Heart right ventricle (tissue), 16 donors: Measurements from ENCODE around the gene UQCRC2. TPM values are rescaled to one million over a fixed set of nuclear protein-coding genes. Genes with fewer than 3 reads are reported as not detected.

Source experiments
- ATAC-seq, 8 donors: fragments of 200-7000 bp; cut with Tn5 transposase; one replicate each; pipeline ENCODE4 v1.9.1; 2020; ENCODE audit warnings: mild to moderate bottlenecking in 8 of 8, moderate library complexity in 8 of 8, moderate number of reproducible peaks in 1 of 8
- DNase-seq, 2 donors: peaks; one replicate each; pipeline ENCODE4 v3.0.0-alpha.2; 2020
- H3K27ac ChIP-seq, 10 donors: fragments of 200-600 bp; sonication (generic) in 2 of 10; one replicate each; pipeline versions ENCODE4 v1.5.0 to v1.8.0; 2020 to 2022; ENCODE audit warnings: mild to moderate bottlenecking in 3 of 10
- H3K27me3 ChIP-seq, 7 donors: fragments of 200-600 bp; one replicate each; pipeline ENCODE4 v1.8.0; 2021 to 2022; ENCODE audit warnings: mild to moderate bottlenecking in 2 of 7
- H3K36me3 ChIP-seq, 9 donors: fragments of 200-600 bp; sonication (generic) in 1 of 9; one replicate each; pipeline versions ENCODE4 v1.5.0 to v1.8.0; 2020 to 2022; ENCODE audit warnings: mild to moderate bottlenecking in 2 of 9
- H3K4me1 ChIP-seq, 9 donors: fragments of 200-600 bp; sonication (generic) in 1 of 9; one replicate each; pipeline versions ENCODE4 v1.5.0 to v1.8.0; 2020 to 2022; ENCODE audit warnings: mild to moderate bottlenecking in 4 of 9
- H3K4me3 ChIP-seq, 10 donors: fragments of 200-600 bp; sonication (generic) in 2 of 10; one replicate each; pipeline versions ENCODE4 v1.5.0 to v1.8.0; 2020 to 2022; ENCODE audit warnings: mild to moderate bottlenecking in 7 of 10, moderate library complexity in 2 of 10
- H3K9me3 ChIP-seq, 11 donors: fragments of 200-600 bp in 10 of 11; sonication (generic) in 2 of 11; one replicate each; pipeline versions ENCODE4 v1.5.0 to v1.8.0; 2013 to 2022; ENCODE audit warnings: mild to moderate bottlenecking in 2 of 11, control low read depth in 1 of 11, moderate library complexity in 1 of 11
- CTCF ChIP-seq, 9 donors: fragments of 200-600 bp; sonication (generic) in 2 of 9; IDR thresholded peaks; one replicate each; pipeline versions ENCODE4 v1.5.0 to v1.8.0; 2021 to 2022; ENCODE audit warnings: antibody characterized with exemption in 9 of 9, mild to moderate bottlenecking in 5 of 9, moderate library complexity in 1 of 9
- WGBS, 2 donors: extraction: QIAGEN DNeasy Blood & Tissue Kit; methylation state at CpG; one replicate each; pipeline ENCODE4 v1.1.7; 2013; ENCODE audit warnings: inconsistent platforms in 1 of 2; 5-methylcytosine and 5-hydroxymethylcytosine counted together
- intact Hi-C, 10 donors: fragments of 100-400 bp; cut with DNase I; formaldehyde crosslinking; loops; one replicate each; pipeline versions ENCODE4 v1.11.1 to v1.14.2; 2022
- polyA plus RNA-seq, 2 donors: library from polyadenylated mRNA; stranded (reverse); fragments of 200-250 nt; gene quantifications; one replicate each; pipeline ENCODE4 v1.2.3, GENCODE V29; 2013
- total RNA-seq, 10 donors: library from RNA; stranded (reverse); fragmentation: NEBNext Ultra II Directional in 3 of 10; extraction: Animal tissue kit (Norgen Biotek cat#: 25700) in 3 of 10; gene quantifications; one replicate each; pipeline versions ENCODE4 v1.2.1 to v1.2.4, GENCODE V29; 2021 to 2023
- donor health status: Arrhythmogenic right ventricular cardiomyopathy.
- donor health status: ischemic (EF 13 %, LVEDD 7.1; RV severe dilation, severe dysfunction).
- donor health status: healthy with polysubstance abuse.
- donor health status: DM: no; HTN: yes; CAD: no.
- donor health status: DM: no; HTN: no; CAD: no.
- donor health status: ischemic (EF 25% LVEDD 6.9; RV normal size, moderate dysfunction).
- donor health status: ischemic (EF 25% LVEDD 5.7; RV mildly dilated, moderate dysfunction).
- donor health status: healthy.
- donor health status: DM: yes; HTN: yes; CAD: no.
- donor health status: Ischemic cardiomyopathy.
- donor health status: ischemic (EF 35%, LVEDD 5.7; RV mildly dilated, moderate dysfunction).
- donor health status: nonischemic (EF 11% LVEDD 7.7; RV severe dilation, severe dysfunction).
- donor health status: DM: yes; HTN: yes; CAD: no.
- donor health status: PGD.
- donor health status: ischemic (EF 29% LVEDD 5.4; RV normal size, mild dysfunction).
- donor health status: nonischemic (EF 23%, LVEDD 6.1; RV moderate dilation, normal function).

The UQCRC2 gene
- total and polyA plus RNA-seq, 12 donors, result 183 to 1,183 (median 958) TPM

DNA sequence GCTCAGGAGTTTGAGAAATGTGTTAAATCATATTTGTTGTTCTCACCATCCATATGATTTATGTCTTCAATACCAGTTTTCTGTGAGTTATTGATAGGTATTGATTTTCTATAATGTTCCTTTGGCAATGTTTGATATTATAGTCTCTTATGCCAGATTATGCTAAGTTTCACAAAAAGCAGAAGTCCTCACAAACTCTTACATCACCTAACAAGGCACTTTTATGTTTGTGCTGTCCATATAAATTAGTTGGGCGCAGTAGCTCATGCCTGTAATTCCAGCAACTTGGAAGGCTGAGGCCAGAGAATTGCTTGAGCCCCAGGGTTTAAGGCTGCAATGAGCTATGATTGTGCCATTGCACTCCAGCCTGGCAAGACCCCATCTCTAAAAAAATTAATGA lies 12.6 kb upstream of the UQCRC2 start:
- no peak for ATAC-seq
- 98 to 100% methylated on average over 1 of the region's 1 CpG for WGBS, 2 donors
- Histone ChIP-seq H3K36me3 (no peaks in the 10 kb centered on the region), H3K4me1 (no peaks in the 10 kb centered on the region), H3K27ac (no peak overlapping the region), H3K4me3 (no peak overlapping the region), H3K27me3 (no peaks in the 10 kb centered on the region), H3K9me3 (no peaks in the 10 kb centered on the region)
- no peak for DNase-seq
- TF ChIP-seq CTCF (IDR thresholded peaks at IDR 0.05), result no peak
- intact Hi-C loops, result loop anchor here in 1 of 10 donors (10.0 kb wide), 1 partner anchor 244 kb away; no protein-coding TSS in a partner anchor

DNA sequence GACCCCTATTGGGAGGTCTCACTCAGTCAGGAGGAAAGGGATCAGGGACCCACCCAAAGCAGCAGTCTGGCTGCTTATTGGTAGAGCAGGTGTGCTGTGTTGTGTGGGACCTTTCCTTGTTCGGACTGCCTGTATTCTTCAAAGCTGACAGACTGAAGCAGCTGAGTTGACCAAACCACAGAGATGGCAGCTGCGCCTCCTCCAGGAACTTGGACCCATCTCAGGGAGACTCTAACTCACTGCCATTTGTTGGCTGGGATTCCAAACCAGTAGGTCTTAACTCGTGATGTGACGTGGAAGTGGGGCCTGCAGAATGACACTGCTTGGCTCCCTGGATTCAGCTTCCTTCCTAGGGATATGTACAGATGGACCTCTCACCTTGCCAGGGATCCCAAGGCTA lies 9.6 kb upstream of the UQCRC2 start:
- ATAC-seq (no peak), DNase-seq (no peak)
- no peak overlapping the region for H3K27ac ChIP-seq
- no peak for TF ChIP-seq CTCF (IDR thresholded peaks at IDR 0.05)
- no peak overlapping the region for H3K4me3 ChIP-seq
- H3K9me3 ChIP-seq, result no peaks in the 10 kb centered on the region
- no peaks in the 10 kb centered on the region for H3K27me3 ChIP-seq
- intact Hi-C loops, result loop anchor here in 1 of 10 donors (10.0 kb wide), 1 partner anchor 241 kb away; no protein-coding TSS in a partner anchor
- H3K4me1 ChIP-seq, result no peaks in the 10 kb centered on the region
- H3K36me3 ChIP-seq, result no peaks in the 10 kb centered on the region
- WGBS, 2 donors, result 91 to 92% methylated on average over 4 of the region's 4 CpGs

DNA sequence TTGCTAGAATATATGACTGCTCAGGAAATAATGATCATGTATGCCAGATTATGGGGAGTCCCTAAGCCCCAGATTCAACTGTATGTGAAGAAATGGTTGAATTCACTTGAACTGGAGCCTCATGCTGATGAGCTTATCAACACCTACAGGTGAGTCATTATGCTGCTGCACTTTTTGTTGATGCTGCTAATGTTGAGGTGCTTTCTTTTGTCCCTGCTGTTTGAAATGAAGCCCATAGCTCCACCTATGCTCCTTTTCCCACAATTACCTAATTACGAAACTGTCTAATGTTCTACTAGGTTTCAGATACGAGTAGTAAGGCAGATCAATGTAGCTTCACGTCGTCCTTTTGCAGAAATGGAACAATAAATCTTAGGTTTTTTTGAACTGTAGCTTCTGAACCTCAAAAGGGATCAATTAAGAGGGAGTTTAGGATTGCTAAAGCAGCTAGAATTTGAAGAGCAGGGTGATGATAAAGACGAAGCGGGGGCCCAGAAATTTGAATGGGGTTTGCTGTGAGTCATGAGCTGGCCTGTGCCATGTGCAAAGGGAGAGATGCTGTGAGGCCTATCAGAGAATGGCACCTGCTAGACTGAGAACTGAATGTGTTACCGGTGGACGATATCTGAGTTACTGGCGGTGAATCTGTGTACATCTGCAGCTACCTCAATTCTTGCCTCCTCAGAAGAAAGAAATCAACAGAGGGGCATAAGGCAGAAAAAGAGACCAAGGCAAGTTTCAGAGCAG lies 6.1 kb upstream of the UQCRC2 start:
- TF ChIP-seq CTCF (IDR thresholded peaks at IDR 0.05), result no peak
- 84 to 85% methylated on average over 9 of the region's 9 CpGs for WGBS, 2 donors
- Histone ChIP-seq H3K27ac (no peak overlapping the region), H3K4me1 (peaks cover 0 to 27% (median 21%) of the 10 kb centered on the region in 9 donors), H3K4me3 (no peak overlapping the region), H3K36me3 (no peaks in the 10 kb centered on the region), H3K27me3 (no peaks in the 10 kb centered on the region), H3K9me3 (no peaks in the 10 kb centered on the region)
- no peak for ATAC-seq
- DNase-seq, result no peak
- intact Hi-C loops, result loop anchor here in 1 of 10 donors (10.0 kb wide), 1 partner anchor 238 kb away; no protein-coding TSS in a partner anchor

DNA sequence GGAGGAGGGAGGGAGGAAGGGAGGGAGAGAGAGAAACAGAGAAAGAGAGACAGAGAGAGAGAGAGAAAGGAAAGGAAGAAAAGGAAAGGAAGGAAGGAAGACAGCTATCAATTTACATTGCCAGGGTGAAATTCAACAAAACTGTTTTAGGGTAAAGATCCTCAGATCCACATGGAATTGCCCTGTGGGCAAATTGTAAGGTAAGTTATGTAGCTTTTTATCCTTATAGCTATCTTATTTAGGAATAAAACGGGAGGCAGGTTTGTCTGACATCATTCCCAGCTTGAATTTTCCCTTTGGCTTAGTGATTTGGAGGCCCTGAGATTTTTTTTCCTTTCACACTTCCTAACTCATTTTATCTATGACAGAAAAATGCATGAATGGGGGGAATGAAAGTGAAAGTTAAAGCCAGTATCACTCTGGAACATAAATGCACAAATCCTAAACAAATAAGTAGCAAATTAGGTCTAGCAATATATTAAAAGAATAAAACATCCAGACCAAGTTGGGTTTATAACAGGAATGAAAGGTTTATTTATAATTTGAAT lies 3.4 kb upstream of the UQCRC2 start:
- H3K27me3 ChIP-seq, result no peaks in the 10 kb centered on the region
- no peak overlapping the region for H3K27ac ChIP-seq
- H3K4me3 ChIP-seq, result no peak overlapping the region
- peaks cover 0 to 41% (median 35%) of the 10 kb centered on the region in 9 donors for H3K4me1 ChIP-seq
- WGBS, 2 donors, result 40 to 76% methylated on average over 1 of the region's 1 CpG
- DNase-seq (no peak), ATAC-seq (no peak)
- no peak for TF ChIP-seq CTCF (IDR thresholded peaks at IDR 0.05)
- no peaks in the 10 kb centered on the region for H3K9me3 ChIP-seq
- no peaks in the 10 kb centered on the region for H3K36me3 ChIP-seq
- intact Hi-C loops, result loop anchor here in 7 of 10 donors (2.0 to 10.0 kb wide), 7 partner anchors 55 to 792 kb away; partner anchors contain the start of genes LDAF1 (in 1 of the 7), MOSMO (in 1 of the 7) and PDZD9 (in 1 of the 7)
